Stimulated activated CD8-positive, alpha-beta memory T cell treated with anti-CD3 and anti-CD28 coated beads, Interleukin-15, amount 100 ng/mL, for 4 hours (primary cell): ENCODE results near the gene TIMP2.
A peak's percentile ranks its signal among the peaks of the same experiment; 100 is the strongest.

ENCODE experiments used
- DNase-seq, 2 donors: peaks; one replicate each; pipeline ENCODE4 v3.0.0-alpha.2; 2020; ENCODE audit warnings: low read depth in 2 of 2

The TIMP2 gene

DNA sequence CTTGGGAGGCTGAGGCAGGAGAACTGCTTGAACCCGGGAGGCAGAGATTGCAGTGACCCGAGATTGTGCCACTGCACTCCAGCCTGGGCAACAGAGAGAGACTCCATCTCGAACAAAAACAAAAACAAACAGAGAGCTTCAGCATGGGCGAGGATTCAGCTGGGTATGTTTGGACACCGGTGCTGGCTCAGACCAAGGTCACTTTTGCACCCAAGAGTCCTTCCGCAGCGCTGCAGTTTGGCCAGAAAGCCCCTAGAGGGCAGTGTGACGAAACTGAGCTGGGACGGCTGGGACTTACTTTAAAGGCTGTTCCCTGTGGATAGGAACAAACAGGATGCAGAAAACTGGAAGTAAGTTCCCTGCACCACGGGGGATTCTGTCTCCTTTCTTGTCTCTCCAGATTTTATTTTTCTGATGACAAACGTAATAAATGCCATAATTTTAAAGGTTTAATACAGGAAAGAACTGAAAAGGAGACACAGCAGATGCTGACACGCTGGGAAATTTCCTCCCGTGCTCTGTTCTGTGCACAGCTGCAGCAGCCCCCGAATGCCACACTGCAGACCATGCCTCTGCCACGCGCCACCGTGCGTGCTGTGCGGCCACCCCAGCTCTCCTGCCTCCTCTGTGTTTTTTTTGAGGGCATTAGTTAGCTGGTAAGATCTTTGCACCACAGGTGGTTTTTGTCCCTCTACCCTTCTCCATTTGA is 59.4 kb downstream of the TIMP2 start:
- DNase-seq, result peak; percentile 24 to 31

DNA sequence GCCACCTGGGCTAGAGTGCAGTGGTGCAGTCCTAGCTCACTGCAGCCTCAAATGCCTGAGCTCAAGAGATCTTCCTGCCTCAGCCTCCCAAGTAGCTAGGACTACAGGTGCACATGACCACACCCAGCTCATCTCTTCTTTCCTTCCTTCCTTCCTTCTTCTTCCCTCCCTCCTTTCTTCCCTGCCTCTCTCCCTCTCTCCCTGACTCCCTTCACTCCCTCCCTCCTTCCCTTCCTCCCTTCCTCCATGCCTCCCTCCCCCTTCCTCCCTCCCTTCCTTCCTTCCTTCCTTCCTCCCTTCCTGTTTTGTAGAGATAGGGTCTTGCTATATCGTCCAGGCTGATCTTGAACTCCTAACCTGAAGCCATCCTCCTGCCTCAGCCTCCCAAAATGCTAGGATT is 61.1 kb downstream of the TIMP2 start:
- DNase-seq, result no peak

- DNase-seq, result no peak
These were observed 62.8 kb downstream of the TIMP2 start for GRCh38 chr17:78862073-78863023.

DNA sequence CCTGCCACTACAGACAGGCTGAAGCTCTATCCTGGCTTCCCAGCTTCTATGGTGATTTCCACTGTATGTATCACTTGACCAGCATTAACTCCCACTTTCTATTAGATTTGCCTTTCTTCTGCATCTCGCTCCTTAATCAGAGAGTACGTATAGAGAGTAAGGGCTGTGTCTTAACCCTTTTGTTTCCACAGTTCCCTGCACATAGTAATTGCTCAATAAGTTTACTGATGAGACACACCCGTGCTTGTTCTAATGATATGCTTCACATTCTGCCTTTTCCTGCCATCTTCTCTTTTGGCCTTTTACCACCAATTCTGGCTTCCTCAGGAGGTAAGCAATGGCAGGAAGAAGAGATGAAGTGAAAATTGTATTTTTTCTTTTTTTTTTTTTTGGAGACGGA is 64.0 kb downstream of the TIMP2 start:
- no peak for DNase-seq

DNA sequence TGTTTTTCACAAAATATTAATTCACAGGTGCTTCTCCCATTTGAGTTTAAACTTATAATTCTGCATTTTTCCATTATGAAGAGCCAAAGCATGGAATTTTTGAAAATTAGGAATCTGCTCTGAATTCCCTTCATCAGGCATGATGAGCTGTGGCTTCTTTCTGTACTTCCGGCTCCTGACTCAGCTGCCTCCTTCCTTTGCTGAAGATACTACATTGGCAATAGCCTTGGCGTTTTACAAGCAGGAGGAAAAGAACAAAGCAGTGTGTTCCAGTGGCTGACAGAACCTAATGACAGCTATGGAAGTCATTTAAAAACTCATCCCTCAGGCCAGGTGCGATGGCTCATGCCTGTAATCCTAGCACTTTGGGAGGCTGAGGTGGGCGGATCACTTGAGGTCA is 66.1 kb downstream of the TIMP2 start:
- DNase-seq, result no peak

DNA sequence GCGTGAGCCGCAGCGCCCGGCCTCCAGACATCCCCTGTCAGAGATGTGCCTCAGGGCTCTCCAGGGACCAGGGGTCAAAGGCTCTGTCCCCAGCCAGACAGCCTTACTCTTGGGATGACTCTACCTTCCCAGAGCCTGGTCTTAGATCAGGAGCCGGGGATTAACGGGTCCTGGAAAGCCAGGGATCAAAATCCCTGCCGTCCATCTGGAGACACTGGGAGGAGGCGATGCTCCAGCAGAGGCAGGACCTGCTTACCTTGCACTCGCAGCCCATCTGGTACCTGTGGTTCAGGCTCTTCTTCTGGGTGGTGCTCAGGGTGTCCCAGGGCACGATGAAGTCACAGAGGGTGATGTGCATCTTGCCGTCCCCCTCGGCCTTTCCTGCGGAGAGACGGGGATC is 67.9 kb downstream of the TIMP2 start:
- DNase-seq, result no peak

GRCh38 chr17:78855561-78856165 is 69.5 kb downstream of the TIMP2 start:
- no peak for DNase-seq

- no peak for DNase-seq
These were observed 70.7 kb downstream of the TIMP2 start for GRCh38 chr17:78854508-78854907.

DNA sequence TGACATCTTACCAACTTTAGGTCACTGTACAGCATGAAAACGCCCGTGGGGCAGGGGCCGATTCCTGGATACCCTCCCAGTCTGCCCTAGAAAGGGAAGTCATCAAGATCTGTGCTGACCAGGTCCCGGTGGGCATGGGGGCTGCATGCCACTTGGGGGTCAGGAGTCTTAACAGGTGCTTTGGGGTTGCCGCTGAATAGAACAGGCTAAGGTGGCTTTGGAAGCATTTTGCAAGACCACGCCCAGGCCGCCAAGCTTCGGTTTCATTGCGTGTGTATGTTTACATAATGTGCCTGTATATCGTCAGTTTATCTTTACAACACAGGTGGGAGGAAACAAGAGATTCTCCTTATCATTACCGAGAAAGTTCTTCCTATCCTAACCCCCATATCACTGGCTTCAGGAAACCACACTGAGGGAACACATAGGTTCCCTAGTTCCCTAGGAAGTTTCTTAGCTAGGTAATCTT is 71.2 kb downstream of the TIMP2 start:
- DNase-seq, result no peak

- DNase-seq, result no peak
These were observed 72.5 kb downstream of the TIMP2 start for GRCh38 chr17:78852709-78853121.

- DNase-seq, result no peak
These were observed 76.2 kb downstream of the TIMP2 start for GRCh38 chr17:78849026-78849425.

- DNase-seq, result no peak
These were observed 78.1 kb downstream of the TIMP2 start for GRCh38 chr17:78847052-78847451.

DNA sequence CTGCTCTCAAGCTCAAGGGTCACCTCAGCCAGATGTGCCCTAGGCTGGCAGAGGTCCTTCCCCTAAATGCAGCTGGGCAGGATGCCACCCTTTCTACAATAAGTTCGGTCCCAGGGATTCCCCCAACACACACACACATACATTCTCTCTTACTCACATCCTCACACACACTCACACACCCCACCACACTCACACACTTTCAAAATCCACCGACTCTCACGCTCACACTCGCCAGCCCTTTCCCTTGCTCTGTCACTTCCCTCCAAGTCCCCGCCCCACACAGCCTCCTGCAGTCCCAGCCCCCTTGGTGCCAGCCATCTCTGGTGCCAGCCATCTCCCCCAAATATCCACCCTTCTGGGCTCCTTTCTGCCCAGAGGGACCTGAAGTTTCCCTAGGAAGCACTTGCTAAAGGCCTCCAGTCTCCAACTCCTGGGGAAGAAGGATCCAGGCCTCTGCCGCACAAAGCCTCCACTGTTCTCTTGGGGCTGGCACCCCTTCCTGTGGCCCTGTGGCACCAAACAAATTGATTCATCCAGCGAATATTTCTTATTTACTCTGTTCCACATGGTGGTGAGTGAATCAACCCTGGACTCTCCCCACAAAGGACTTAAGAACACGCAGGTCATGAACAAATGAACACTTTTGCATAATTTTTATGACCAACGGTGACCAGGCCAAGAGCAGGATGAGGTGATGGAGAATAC is 80.7 kb downstream of the TIMP2 start:
- DNase-seq, result no peak

GRCh38 chr17:78842881-78843565 is 82.2 kb downstream of the TIMP2 start:
- peak; percentile 27 to 30 for DNase-seq

DNA sequence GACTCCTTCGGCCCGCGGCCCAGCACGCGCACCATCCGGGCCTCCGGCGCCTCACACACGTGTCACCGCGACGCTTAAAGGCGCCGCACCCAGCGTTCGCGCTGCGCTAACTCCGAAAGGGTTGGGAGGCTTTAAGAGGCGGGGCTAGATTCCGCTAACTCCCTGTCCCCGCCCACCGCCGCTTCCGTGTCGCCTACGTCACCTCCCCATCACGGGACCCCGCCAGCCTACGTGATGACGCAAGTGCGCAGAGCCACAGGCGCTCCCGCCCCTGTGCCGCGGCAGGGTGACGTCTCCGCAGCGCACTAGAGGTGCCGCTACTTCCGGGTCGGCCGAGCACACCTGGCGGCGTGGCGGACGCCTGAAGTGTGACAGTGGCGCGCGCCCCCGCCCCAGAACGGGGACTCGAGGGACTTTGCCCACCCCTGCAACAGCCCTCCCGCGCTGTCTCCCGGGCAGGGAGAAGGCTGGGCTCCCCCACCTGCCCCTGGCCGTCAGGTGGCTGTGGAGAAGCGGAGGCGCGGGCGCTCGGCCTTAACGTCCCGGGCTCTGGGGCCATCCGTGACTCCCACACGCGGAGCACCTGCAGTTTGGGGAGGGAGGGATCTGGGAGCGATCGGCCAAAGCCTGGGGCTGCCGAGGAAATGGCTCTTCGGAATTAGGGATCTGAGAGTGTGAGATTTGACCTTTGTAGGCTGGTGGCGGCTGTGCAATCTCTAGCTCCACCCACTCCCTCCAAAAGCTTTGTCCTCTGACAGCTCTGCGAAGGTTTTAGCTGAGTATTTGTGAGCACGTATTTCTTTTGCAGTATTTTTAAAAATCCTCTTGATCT is 84.2 kb downstream of the TIMP2 start, which contains the start of gene USP36:
Gene USP36 (minus strand): TSS at position 35 of the 832 bp plus-strand sequence. CDS start 4,451 bp downstream, outside the sequence.
- peak; percentile 99 to 100 for DNase-seq

- DNase-seq, result no peak
These were observed 84.7 kb downstream of the TIMP2 start for GRCh38 chr17:78840530-78840779.

DNA sequence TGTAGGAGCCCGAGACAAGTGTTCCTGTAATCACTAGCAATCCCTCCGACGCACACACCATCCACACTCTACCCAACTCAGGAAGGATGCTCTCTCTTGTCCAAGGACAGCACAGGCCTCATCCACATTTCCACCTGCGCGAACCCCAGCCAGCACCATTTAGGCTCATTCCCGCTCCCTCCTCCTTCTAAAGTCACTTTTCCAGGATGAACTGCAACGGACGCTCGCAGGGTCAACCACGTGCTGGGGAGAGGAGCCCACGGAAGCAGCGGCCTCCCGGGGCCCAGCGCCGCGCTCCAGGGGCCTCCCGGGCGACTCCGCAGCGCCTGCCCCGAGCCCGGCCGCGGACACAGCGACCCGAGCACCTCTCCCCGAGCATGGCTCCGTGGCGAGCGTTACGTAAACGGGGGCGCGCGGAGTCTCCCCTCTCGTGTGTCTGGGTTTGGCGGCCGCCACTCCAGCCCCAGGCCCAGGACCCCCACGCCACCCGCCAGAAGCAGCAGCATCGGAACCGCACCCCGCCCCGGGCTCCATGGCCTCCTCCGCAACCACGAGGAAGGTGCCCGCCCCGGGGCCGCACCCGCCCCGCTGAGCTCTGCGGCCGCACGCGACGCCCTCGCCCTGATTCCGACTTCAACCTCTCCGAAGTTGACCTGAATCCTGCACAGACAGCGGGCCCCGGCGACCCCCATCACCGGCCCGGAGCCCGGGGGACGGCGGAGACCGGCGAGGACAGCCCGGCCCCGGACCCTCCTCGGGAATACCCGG is 85.2 kb downstream of the TIMP2 start:
- peak; percentile 30 to 42 for DNase-seq

GRCh38 chr17:78839235-78839761 is 85.9 kb downstream of the TIMP2 start:
- DNase-seq, result no peak

DNA sequence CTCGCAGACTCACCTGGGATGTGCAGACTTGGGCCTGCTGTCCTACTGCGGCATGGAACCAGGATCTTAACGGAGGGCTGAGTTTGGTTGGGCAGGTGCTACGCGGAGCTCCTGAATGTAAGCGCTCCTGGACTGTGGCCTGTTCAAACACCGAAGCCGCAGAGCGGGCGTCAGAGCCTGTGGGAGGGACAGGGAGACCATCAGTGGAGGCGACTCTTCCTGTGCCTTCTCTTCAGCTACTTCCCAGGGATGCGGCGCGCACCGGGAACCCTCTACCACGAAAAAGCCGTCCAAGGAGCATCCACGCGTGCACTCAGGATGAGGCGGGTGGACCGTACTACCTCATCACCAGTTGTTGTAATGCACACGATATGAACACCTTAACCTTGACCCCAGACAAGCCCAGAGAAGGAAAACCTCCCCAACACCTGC is 86.6 kb downstream of the TIMP2 start:
- DNase-seq, result no peak
